Brain microvascular endothelial cell (primary cell): ENCODE results near the gene NOTCH2.

Experiments
- DNase-seq: peaks from one replicate; pipeline ENCODE4 v3.0.0-alpha.2; 2020
- H3K27ac ChIP-seq: fragments of 250-450 bp; sonication (Bioruptor Pico); 2 replicates; pipeline ENCODE4 v1.5.1; 2020; ENCODE audit warnings: mild to moderate bottlenecking, moderate library complexity
- H3K27me3 ChIP-seq: fragments of 250-450 bp; sonication (Bioruptor Pico); replicated peaks from 2 replicates; pipeline ENCODE4 v1.5.1; 2020; ENCODE audit warnings: mild to moderate bottlenecking
- H3K36me3 ChIP-seq: fragments of 250-450 bp; sonication (Bioruptor Pico); replicated peaks from 2 replicates; pipeline ENCODE4 v1.5.1; 2020; ENCODE audit warnings: mild to moderate bottlenecking
- H3K4me3 ChIP-seq: 2 replicates; pipeline ENCODE4 v1.5.1; 2011; ENCODE audit warnings: low read depth, mild to moderate bottlenecking, control low read depth, low read length, moderate library complexity
- in situ Hi-C: cut with HindIII; loops from 2 replicates; pipeline ENCODE4 v1.10.0; 2017; ENCODE audit warnings: low sequenced_read_pairs, low pct_ligation_motif_present
- TF ChIP-seq, protein P1 (sequence below): IDR thresholded peaks from 2 replicates; pipeline ENCODE4 v1.5.1; 2011; ENCODE audit warnings: low read depth, mild to moderate bottlenecking, moderate library complexity, low read length, control low read depth, inconsistent platforms; ENCODE audit errors: missing control alignments

NOTCH2 gene

DNA sequence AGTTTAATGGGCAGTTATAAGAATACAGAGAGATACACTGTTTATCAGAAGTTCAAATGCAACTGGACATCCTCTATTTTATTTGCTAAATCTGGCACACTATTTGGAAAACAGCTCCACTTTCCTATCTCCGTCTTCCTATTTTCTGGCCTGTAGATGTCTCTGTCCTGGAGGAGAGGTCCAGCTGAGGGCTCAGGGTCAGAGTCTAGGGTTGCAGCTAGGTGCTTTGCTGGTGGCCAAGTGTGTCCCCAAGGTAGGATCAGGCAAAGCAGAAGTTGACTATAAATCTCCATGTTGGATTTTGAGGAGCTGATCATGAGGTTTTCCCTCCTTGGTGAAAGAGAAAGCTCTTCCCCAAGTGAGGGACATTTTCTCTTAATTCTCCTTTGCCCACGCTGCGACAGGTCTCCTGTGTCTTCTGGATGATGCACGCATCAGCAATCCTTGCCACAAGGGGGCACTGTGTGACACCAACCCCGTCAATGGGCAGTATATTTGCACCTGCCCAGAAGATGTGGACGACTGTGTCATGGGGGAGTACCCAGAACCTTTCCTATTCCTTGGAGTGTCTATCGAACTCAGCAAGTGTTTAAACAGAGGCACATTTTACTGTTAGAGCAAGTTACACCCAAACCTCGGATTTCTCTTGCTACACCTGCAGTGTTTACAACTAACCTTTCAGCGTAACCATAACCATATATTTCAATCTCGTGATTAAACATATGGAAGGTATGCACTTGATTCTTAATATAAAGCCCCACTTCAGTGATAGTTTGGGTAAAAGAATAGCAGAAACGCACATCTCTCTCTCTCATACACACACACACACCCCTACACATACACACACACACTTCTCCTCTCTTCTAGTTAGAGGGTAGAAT lies 183.3 kb downstream of the NOTCH2 start:
- in situ Hi-C loops: no loop called here

DNA sequence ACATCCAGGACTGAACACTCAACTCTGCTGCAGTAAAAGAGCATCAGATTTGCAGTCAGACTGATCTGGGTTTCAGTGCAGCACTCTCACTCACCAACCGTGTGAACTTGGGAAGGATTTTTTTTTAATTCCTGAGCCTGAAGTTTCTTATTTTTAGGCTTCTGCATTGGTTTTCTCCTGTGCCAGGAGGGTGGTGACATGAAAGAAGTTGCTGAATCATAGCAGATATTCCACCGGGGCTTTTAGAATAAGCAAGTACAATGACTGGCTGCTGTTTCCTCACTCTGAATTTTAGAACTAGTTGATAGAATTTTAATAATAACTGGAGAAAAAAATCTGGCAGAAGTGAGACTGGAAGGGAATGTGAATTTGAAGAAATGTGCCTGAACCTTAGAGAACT lies 184.8 kb downstream of the NOTCH2 start:
- Histone ChIP-seq H3K27me3 (no peaks in the 10 kb centered on the region), H3K36me3 (no peaks in the 10 kb centered on the region), H3K4me3 (no peak overlapping the region), H3K27ac (no peak overlapping the region)
- TF ChIP-seq, protein P1, sequence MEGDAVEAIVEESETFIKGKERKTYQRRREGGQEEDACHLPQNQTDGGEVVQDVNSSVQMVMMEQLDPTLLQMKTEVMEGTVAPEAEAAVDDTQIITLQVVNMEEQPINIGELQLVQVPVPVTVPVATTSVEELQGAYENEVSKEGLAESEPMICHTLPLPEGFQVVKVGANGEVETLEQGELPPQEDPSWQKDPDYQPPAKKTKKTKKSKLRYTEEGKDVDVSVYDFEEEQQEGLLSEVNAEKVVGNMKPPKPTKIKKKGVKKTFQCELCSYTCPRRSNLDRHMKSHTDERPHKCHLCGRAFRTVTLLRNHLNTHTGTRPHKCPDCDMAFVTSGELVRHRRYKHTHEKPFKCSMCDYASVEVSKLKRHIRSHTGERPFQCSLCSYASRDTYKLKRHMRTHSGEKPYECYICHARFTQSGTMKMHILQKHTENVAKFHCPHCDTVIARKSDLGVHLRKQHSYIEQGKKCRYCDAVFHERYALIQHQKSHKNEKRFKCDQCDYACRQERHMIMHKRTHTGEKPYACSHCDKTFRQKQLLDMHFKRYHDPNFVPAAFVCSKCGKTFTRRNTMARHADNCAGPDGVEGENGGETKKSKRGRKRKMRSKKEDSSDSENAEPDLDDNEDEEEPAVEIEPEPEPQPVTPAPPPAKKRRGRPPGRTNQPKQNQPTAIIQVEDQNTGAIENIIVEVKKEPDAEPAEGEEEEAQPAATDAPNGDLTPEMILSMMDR: no peak
- DNase-seq: no peak
- in situ Hi-C loops: no loop called here

More for the DNA sequence above, 183.3 kb downstream of the NOTCH2 start:
- Histone ChIP-seq H3K4me3 (no peak overlapping the region), H3K27ac (no peak overlapping the region), H3K36me3 (no peaks in the 10 kb centered on the region), H3K27me3 (no peaks in the 10 kb centered on the region)
- TF ChIP-seq, protein P1: peak; percentile 90
- DNase-seq: peak; percentile 53

DNA sequence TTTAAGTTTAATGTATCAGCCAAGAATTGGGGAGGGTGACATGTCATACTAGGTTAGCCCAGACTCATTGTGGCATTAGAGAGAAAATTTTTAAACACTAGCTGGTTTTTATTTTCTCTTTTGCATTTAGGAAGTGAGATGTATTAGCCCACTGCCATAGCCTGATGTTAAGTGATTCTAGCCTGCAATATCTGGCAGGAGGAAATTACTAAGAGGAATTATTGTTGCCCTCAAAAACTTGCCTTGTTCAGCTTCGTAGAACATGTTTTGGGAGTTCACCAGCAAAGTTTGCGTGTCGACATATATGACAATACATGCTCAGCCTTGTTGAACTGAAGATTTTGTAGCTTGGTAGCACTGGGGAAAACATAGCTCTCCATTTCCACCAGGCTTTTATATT lies 185.6 kb downstream of the NOTCH2 start:
- H3K4me3 ChIP-seq: no peak overlapping the region
- H3K36me3 ChIP-seq: no peaks in the 10 kb centered on the region
- H3K27me3 ChIP-seq: no peaks in the 10 kb centered on the region
- no peak overlapping the region for H3K27ac ChIP-seq
- in situ Hi-C loops: no loop called here
- no peak for DNase-seq
- TF ChIP-seq, protein P1: no peak

DNA sequence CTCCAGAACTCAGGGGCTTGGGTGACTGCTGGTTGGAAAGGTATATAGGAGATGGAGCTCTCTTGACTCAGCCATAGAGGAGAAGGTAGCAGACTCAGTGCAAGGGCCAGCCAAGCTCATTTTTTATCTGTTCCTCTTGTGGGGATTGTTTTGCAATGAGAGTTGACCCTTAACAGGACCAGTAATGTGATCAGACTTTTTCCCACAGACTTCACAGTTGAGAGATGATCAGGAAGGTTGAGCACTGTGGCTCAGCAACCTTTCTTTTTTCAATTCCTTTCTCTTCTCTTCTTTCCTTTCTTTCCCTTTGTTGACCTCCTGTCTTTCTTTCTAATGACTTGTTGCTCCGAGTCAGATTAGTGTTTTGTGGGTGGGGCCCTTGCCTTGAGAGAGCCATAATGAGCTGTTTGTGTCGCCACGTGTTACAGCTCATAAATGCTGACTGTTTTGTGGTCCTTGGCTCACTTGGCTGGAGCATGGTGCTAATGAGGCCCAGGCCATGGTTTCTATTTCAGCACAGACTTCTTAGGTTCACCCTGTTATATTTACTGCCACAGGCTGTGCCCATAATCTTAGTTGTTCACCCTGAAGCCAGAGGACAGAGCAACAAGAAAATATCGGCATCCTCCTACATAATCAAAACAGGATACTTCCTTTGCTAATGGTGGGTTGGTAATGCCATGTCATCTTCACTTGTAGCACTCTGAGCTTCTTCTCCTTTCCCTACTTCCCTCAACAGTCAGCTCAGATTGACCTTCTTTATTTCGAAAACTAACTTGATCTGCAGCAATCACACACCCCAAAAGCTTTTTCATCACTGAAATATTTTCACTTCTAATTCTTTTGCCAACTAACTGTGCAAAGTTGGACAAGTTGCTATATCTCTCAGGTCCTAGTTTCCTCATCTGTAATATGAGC lies 187.1 kb downstream of the NOTCH2 start:
- DNase-seq: no peak
- in situ Hi-C loops: no loop called here
- Histone ChIP-seq H3K36me3 (no peaks in the 10 kb centered on the region), H3K27ac (no peak overlapping the region), H3K4me3 (no peak overlapping the region), H3K27me3 (no peaks in the 10 kb centered on the region)
- TF ChIP-seq, protein P1: no peak

DNA sequence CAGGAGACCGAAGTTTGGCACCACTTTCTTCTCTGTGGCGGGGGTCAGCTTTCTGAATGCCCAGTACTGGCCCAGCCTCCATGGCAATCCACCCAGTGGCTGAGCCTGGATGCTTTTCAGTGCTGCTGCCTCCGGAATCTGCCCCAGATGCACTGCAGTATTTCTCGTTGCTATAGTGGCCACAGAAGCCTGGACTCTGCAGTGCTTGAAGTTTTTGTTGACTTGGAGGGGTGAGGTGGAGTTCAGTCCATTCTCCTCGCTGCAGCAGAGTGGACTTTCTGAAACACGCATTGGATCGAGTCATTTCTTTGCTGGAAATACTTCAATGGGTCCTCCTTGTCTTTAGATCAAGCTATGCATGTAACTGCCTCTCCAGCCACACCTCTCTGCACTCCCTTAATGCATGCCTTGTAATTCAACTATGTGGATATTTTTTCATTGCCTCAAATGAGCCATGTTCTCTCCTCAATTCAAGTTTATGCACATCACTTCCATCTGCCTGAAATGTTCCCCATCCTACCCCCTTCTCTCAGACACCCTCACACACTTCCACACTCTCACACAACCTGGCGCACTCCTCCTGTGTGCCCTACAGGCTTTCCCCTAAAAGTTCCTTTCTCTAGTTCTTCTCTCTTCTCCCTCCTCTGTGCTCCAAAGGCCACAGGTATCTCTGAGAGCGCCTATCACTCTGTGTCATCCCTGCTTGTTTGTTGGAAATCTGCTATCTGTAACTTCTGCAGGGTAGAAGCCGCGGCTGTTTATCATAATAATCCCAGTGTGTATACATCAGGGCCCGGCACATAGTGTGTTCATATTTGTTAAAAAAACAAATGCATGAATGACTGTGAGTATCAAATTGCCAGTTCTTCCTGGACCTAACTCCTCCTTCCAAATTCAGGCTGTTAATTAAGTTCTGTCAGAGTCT lies 189.7 kb downstream of the NOTCH2 start:
- in situ Hi-C loops: no loop called here
- TF ChIP-seq, protein P1: no peak
- H3K27ac ChIP-seq: no peak overlapping the region
- DNase-seq: no peak
- no peaks in the 10 kb centered on the region for H3K27me3 ChIP-seq
- H3K36me3 ChIP-seq: no peaks in the 10 kb centered on the region
- H3K4me3 ChIP-seq: no peak overlapping the region
